Measurements from ENCODE around the gene SOX5. TPM values are rescaled to one million over a fixed set of nuclear protein-coding genes. Genes with fewer than 3 reads are reported as not detected.

Gene SOX5
- total RNA-seq, 6 experiments from 2014 or later, result 14.8 to 34.3 (median 31.1) TPM

- Histone ChIP-seq H3K4me3 (no peak overlapping the region), H3K27ac (no peak overlapping the region), H3K4me1 (no peaks in the 10 kb centered on the region), H3K36me3 (no peaks in the 10 kb centered on the region), H3K9me3 (no peaks in the 10 kb centered on the region), H3K27me3 (no peaks in the 10 kb centered on the region)
- no peak for TF ChIP-seq CTCF (IDR thresholded peaks at IDR 0.05)
- TF ChIP-seq POLR2A (IDR thresholded peaks at IDR 0.05), result no peak
- WGBS (ENCODE audit: insufficient coverage, low coverage, low lambda C conversion rate, missing lambda C conversion rate), result 58% methylated on average over 2 of the region's 2 CpGs
- no peak for DNase-seq
- no peak for ATAC-seq
- intact Hi-C loops (cut with DNase I), result no loop called here
Measured at GRCh38 chr12:23488130-23488529, 461.3 kb downstream of the SOX5 start.

GRCh38 chr12:23484238-23484637, 465.2 kb downstream of the SOX5 start:
- TF ChIP-seq CTCF (IDR thresholded peaks at IDR 0.05), result no peak
- TF ChIP-seq POLR2A (IDR thresholded peaks at IDR 0.05), result no peak
- ATAC-seq (peak in 3 of 4 donors; percentile 36 to 86 (median 78)), DNase-seq (no peak)
- Histone ChIP-seq H3K36me3 (no peaks in the 10 kb centered on the region), H3K4me3 (no peak overlapping the region), H3K9me3 (no peaks in the 10 kb centered on the region), H3K4me1 (no peaks in the 10 kb centered on the region), H3K27ac (no peak overlapping the region), H3K27me3 (no peaks in the 10 kb centered on the region)
- intact Hi-C loops (cut with DNase I), result no loop called here
- WGBS (ENCODE audit: insufficient coverage, low coverage, low lambda C conversion rate, missing lambda C conversion rate), result 82% methylated on average over 2 of the region's 2 CpGs

- ATAC-seq (no peak), DNase-seq (no peak)
- Histone ChIP-seq H3K9me3 (no peaks in the 10 kb centered on the region), H3K27me3 (no peaks in the 10 kb centered on the region), H3K27ac (no peak overlapping the region), H3K4me1 (no peaks in the 10 kb centered on the region), H3K36me3 (no peaks in the 10 kb centered on the region), H3K4me3 (no peak overlapping the region)
- no peak for TF ChIP-seq POLR2A (IDR thresholded peaks at IDR 0.05)
- TF ChIP-seq CTCF (IDR thresholded peaks at IDR 0.05), result no peak
- intact Hi-C loops (cut with DNase I), result no loop called here
- 89% methylated on average over 1 of the region's 1 CpG for WGBS (ENCODE audit: insufficient coverage, low coverage, low lambda C conversion rate, missing lambda C conversion rate)
Measured at GRCh38 chr12:23482571-23482970, 466.9 kb downstream of the SOX5 start.

All from right lobe of liver (tissue), 6 donors.